Measurements from ENCODE around the gene ALDH7A1. TPM values are rescaled to one million over a fixed set of nuclear protein-coding genes. Genes with fewer than 3 reads are reported as not detected.

ALDH7A1 gene
- total RNA-seq, 2 donors from 2014 or later: 49.2 to 75.7 TPM

DNA sequence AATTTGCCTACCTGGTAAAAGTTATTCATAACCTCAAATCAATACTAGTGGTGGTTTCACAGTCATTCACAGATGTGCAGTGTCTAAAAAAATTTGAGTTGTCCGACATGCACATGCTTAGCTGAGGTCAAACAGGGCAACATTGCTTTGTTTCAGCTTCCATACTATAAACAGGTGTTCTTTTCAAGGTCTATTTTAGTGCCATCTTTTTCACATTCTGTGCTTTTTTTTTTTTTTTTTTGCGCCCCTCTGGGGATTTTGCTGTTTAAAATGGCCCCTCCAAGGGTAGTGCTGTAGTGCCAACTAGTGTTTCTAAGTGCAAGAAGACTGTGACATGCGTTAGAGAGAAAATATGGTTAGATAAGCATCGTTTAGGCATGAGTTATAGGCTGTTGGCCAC is 20.3 kb upstream of the ALDH7A1 start:
- intact Hi-C loops (cut with DNase I): no loop called here
- H3K4me3 ChIP-seq: no peak overlapping the region
- no peak overlapping the region for H3K27ac ChIP-seq
- no peaks in the 10 kb centered on the region for H3K9me3 ChIP-seq
- H3K27me3 ChIP-seq: no peaks in the 10 kb centered on the region
- no peak for DNase-seq
- H3K4me1 ChIP-seq: no peaks in the 10 kb centered on the region
- TF ChIP-seq, protein P1, sequence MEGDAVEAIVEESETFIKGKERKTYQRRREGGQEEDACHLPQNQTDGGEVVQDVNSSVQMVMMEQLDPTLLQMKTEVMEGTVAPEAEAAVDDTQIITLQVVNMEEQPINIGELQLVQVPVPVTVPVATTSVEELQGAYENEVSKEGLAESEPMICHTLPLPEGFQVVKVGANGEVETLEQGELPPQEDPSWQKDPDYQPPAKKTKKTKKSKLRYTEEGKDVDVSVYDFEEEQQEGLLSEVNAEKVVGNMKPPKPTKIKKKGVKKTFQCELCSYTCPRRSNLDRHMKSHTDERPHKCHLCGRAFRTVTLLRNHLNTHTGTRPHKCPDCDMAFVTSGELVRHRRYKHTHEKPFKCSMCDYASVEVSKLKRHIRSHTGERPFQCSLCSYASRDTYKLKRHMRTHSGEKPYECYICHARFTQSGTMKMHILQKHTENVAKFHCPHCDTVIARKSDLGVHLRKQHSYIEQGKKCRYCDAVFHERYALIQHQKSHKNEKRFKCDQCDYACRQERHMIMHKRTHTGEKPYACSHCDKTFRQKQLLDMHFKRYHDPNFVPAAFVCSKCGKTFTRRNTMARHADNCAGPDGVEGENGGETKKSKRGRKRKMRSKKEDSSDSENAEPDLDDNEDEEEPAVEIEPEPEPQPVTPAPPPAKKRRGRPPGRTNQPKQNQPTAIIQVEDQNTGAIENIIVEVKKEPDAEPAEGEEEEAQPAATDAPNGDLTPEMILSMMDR (IDR thresholded peaks at IDR 0.05): no peak
- H3K36me3 ChIP-seq: peaks cover 15% of the 10 kb centered on the region
- no peak overlapping the region for H3K9ac ChIP-seq (ENCODE audit: low read depth in 2 of 2, low read length in 2 of 2)

DNA sequence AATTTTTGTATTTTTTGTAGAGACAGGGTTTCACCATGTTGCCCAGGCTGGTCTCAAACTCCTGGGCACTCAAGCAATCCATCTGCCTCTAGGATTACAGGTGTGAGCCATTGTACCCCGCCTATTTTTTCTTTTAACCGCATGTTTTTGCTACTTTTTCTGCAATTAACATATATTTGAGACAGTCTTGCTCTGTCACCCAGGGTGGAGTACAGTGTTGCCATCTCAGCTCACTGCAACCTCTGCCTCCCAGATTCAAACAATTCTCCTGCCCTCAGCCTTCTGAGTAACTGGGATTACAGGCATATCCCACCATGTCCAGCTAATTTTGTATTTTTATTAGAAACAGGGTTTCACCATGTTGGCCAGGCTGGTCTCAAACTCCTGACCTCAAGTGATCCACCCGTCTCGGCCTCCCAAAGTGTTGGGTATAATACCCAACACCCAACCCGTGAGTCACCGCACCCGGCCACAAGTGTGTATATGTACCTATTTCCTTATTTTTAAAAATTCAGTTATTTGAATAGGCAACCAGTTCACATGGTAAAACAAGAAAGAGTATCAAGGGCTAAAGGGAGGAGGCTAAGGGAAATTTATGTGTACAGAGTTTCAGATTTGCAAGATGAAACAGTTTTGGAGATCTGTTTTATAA is 19.0 kb upstream of the ALDH7A1 start:
- intact Hi-C loops (cut with DNase I): no loop called here
- DNase-seq: no peak
- TF ChIP-seq, protein P1 (IDR thresholded peaks at IDR 0.05): no peak
- Histone ChIP-seq H3K4me3 (no peak overlapping the region), H3K9me3 (no peaks in the 10 kb centered on the region), H3K9ac (ENCODE audit: low read depth in 2 of 2, low read length in 2 of 2) (no peak overlapping the region), H3K27me3 (no peaks in the 10 kb centered on the region), H3K4me1 (no peaks in the 10 kb centered on the region), H3K27ac (no peak overlapping the region), H3K36me3 (peaks cover 12% of the 10 kb centered on the region)

- Histone ChIP-seq H3K9me3 (no peaks in the 10 kb centered on the region), H3K36me3 (no peaks in the 10 kb centered on the region), H3K27ac (no peak overlapping the region), H3K9ac (ENCODE audit: low read depth in 2 of 2, low read length in 2 of 2) (no peak overlapping the region), H3K27me3 (no peaks in the 10 kb centered on the region), H3K4me1 (no peaks in the 10 kb centered on the region), H3K4me3 (no peak overlapping the region)
- intact Hi-C loops (cut with DNase I): no loop called here
- no peak for DNase-seq
- TF ChIP-seq, protein P1 (IDR thresholded peaks at IDR 0.05): no peak
Measured at GRCh38 chr5:126610616-126611015, 15.6 kb upstream of the ALDH7A1 start.

DNA sequence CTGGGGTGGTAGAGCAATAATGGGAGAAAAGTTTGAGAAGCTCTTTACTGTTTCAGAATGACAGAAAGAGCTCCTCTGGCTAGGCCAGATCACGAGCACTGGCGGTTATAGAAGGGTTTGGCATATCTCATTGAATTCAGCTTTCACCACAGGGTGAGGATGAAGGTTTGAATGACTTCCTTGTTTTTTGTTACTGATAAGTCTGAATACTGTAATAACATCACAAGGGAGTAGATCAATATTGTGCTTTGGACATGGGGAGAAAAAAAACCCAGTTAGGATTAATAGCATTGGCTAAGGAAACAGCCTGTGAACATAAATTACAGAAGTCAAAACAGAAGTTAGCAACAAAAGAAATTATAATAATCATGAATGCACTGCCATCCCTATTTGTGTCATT is 15.1 kb upstream of the ALDH7A1 start:
- Histone ChIP-seq H3K9ac (ENCODE audit: low read depth in 2 of 2, low read length in 2 of 2) (no peak overlapping the region), H3K9me3 (no peaks in the 10 kb centered on the region), H3K27me3 (no peaks in the 10 kb centered on the region), H3K27ac (no peak overlapping the region), H3K4me1 (no peaks in the 10 kb centered on the region), H3K36me3 (no peaks in the 10 kb centered on the region), H3K4me3 (no peak overlapping the region)
- TF ChIP-seq, protein P1 (IDR thresholded peaks at IDR 0.05): no peak
- DNase-seq: no peak
- intact Hi-C loops (cut with DNase I): no loop called here

GRCh38 chr5:126605525-126605924 is 10.5 kb upstream of the ALDH7A1 start:
- no peak overlapping the region for H3K4me3 ChIP-seq
- DNase-seq: no peak
- H3K36me3 ChIP-seq: no peaks in the 10 kb centered on the region
- H3K27me3 ChIP-seq: no peaks in the 10 kb centered on the region
- no peaks in the 10 kb centered on the region for H3K9me3 ChIP-seq
- intact Hi-C loops (cut with DNase I): no loop called here
- TF ChIP-seq, protein P1 (IDR thresholded peaks at IDR 0.05): no peak
- H3K4me1 ChIP-seq: no peaks in the 10 kb centered on the region
- no peak overlapping the region for H3K9ac ChIP-seq (ENCODE audit: low read depth in 2 of 2, low read length in 2 of 2)
- H3K27ac ChIP-seq: no peak overlapping the region

All from colonic mucosa (tissue), 4 donors.